ENCODE results near the gene NOTCH3. TPM values are rescaled to one million over a fixed set of nuclear protein-coding genes. Genes with fewer than 3 reads are reported as not detected.

The NOTCH3 gene
- total RNA-seq, 4 donors from 2014 or later: 205 to 253 (median 245) TPM

DNA sequence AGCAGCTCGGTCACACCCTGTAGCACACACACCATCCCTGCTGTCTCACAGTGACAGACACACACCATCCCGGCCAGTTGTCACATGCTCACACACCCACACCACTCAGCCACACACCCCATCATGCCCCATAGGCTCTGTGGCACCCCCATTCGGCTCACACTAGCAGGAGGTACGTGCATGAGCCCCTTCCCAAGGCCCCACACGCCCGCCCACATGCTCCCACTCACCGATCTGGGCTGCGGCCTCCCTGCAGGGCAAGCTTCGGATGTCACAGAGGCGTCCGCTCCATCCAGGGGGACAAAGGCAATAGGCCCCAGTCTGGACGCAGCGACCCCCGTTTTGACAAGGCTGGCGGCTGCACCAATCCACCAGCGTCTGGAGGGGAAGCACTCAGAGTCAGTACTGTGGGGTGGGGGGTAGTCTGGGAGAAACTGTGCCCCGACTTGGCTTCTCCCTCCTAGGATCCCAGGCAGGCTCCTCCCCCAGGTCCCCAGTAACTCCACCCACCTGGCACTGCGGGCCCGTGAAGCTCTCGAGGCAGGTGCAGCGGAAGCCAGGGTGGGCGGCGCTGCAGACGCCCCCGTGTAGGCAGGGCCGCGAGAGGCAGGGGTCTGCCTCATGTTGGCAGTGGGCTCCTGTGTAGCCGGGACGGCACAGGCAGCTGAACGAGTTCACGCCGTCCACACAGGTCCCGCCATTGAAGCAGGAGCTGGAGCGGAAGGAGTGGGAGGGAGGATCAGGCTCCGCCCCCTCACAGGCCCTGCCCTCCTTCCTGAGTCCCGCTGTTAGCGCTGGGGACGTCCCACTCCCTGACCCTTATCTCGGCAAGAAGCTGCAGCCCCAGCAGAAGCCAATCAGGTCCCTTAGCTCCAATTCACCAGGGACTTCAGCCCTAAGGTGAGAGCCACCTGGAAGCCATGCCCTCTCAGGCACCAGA is 20.1 kb downstream of the NOTCH3 start:
- no peak for DNase-seq (ENCODE audit: low spot score in 2 of 2)
- Histone ChIP-seq H3K27me3 (peaks cover 6% of the 10 kb centered on the region), H3K36me3 (peaks cover 42% of the 10 kb centered on the region), H3K4me3 (no peak overlapping the region), H3K27ac (no peak overlapping the region), H3K9me3 (no peaks in the 10 kb centered on the region), H3K4me1 (peaks cover 12% of the 10 kb centered on the region)
- 85% methylated on average over 22 of the region's 39 CpGs for WGBS
- TF ChIP-seq POLR2AphosphoS5 (IDR thresholded peaks at IDR 0.05): no peak
- no peak for TF ChIP-seq POLR2A (IDR thresholded peaks at IDR 0.05)
- no peak for TF ChIP-seq EP300 (IDR thresholded peaks at IDR 0.05)
- TF ChIP-seq, protein P1, sequence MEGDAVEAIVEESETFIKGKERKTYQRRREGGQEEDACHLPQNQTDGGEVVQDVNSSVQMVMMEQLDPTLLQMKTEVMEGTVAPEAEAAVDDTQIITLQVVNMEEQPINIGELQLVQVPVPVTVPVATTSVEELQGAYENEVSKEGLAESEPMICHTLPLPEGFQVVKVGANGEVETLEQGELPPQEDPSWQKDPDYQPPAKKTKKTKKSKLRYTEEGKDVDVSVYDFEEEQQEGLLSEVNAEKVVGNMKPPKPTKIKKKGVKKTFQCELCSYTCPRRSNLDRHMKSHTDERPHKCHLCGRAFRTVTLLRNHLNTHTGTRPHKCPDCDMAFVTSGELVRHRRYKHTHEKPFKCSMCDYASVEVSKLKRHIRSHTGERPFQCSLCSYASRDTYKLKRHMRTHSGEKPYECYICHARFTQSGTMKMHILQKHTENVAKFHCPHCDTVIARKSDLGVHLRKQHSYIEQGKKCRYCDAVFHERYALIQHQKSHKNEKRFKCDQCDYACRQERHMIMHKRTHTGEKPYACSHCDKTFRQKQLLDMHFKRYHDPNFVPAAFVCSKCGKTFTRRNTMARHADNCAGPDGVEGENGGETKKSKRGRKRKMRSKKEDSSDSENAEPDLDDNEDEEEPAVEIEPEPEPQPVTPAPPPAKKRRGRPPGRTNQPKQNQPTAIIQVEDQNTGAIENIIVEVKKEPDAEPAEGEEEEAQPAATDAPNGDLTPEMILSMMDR (IDR thresholded peaks at IDR 0.05): no peak

DNA sequence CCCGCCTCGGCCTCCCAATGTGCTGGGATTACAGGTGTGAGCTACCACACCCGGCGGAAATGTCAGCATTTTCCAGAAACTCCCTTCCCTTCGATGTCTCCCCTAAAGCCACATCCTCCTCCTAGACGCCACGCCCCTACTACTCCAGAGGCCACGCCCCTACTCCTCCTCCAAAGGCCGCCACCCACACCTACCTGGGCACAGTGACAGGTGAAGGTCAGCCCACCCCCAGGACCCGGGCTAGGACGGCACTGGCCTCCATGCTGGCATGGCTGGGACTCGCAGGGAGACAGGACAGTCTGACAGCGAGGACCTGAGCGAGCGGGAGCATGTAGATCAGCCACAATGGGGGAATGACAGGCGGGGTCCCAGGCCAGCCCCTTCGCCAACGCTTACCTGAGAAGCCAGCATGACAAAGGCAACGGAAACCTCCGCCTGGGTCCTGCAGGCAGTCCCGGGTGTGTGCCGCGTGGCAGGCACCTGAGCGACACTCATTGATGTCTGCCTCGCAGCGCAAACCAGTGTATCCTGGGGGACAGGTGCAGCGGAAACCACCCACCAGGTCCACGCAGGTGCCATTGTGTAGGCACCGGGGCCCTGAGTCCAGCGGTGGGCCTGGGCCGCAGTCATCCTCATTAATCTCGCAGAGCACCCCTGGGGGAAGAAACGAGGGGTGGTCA is 22.0 kb downstream of the NOTCH3 start:
- Histone ChIP-seq H3K27me3 (peaks cover 6% of the 10 kb centered on the region), H3K4me1 (peaks cover 12% of the 10 kb centered on the region), H3K36me3 (peaks cover 35% of the 10 kb centered on the region), H3K4me3 (no peak overlapping the region), H3K9me3 (no peaks in the 10 kb centered on the region), H3K27ac (no peak overlapping the region)
- WGBS: 82% methylated on average over 24 of the region's 33 CpGs
- DNase-seq (ENCODE audit: low spot score in 2 of 2): no peak
- no peak for TF ChIP-seq POLR2AphosphoS5 (IDR thresholded peaks at IDR 0.05)
- no peak for TF ChIP-seq EP300 (IDR thresholded peaks at IDR 0.05)
- TF ChIP-seq, protein P1 (IDR thresholded peaks at IDR 0.05): no peak
- no peak for TF ChIP-seq POLR2A (IDR thresholded peaks at IDR 0.05)

DNA sequence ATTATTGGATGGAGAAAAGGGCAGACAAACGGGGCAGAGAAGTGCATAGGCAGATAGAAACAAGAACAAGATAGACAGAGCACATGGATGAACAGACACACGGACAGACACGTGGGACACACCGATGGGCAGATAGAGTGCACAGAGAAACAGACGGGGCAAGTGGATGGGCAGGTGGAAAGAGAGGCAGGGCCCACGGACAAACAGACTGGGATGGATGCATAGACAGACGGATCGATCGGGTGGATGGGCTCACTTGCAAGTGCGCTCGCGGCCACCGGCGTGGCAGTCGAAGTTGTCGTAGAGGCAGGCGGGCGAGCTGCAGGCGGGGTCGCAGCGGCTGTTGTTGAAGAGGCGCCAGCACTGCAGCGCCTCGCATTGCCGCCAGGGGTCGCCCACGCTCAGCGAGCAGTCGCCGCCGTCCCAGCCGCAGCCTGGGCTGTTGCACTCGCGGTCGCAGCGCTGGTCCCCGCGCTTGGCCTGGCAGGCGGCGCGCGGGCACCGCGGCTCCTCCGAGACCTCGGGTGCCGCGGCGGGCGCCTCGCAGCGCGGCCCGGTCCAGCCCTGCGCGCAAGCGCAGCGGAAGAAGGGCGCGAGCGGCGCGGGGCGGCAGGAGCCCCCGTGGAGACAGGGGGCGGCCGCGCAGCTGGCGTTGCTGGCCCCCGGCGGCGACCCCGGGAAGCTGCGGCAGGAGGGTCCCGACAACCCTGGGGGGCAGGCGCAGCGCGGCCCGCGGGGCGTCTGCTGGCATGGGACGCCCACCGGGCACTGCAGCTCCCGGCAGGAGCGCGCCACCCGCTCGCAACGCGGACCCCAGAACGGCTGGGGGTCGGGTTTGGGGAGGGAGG is 23.3 kb downstream of the NOTCH3 start:
- peaks cover 36% of the 10 kb centered on the region for H3K36me3 ChIP-seq

DNA sequence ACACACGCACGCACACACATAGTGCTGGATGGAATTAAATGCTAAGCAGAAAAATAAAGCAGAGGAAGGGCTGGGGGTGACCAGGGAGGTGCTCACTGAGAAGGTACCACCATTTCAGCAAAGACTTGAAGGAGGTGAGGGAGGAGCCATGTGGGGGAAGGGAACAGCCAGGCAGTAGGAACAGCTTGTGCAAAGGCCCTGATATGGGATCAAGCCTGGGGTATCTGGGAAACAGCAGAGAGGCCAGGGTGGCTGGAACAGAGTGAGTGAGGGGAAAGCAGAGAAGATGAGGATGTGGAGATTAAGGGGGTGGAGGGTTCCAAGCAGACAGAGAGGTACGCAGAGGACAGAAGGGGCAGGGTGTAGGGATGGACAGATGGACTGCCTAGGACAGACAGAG is 25.2 kb downstream of the NOTCH3 start:
- TF ChIP-seq POLR2A (IDR thresholded peaks at IDR 0.05): no peak
- no peak for TF ChIP-seq EP300 (IDR thresholded peaks at IDR 0.05)
- TF ChIP-seq, protein P1 (IDR thresholded peaks at IDR 0.05): no peak
- no peak for TF ChIP-seq POLR2AphosphoS5 (IDR thresholded peaks at IDR 0.05)

More for the DNA sequence above, 23.3 kb downstream of the NOTCH3 start:
- Histone ChIP-seq H3K27ac (peak overlapping the region; percentile 29), H3K9me3 (no peaks in the 10 kb centered on the region), H3K4me1 (peaks cover 12% of the 10 kb centered on the region), H3K27me3 (peaks cover 6% of the 10 kb centered on the region), H3K4me3 (peak overlapping the region; percentile 41)
- no peak for TF ChIP-seq POLR2A (IDR thresholded peaks at IDR 0.05)
- TF ChIP-seq, protein P1 (IDR thresholded peaks at IDR 0.05): peak; percentile 92 to 99
- DNase-seq (ENCODE audit: low spot score in 2 of 2): no peak
- WGBS: 12% methylated on average over 48 of the region's 92 CpGs

More for the DNA sequence above, 25.2 kb downstream of the NOTCH3 start:
- DNase-seq (ENCODE audit: low spot score in 2 of 2): no peak
- Histone ChIP-seq H3K27me3 (peaks cover 6% of the 10 kb centered on the region), H3K36me3 (peaks cover 40% of the 10 kb centered on the region), H3K4me1 (peaks cover 12% of the 10 kb centered on the region), H3K27ac (no peak overlapping the region), H3K9me3 (no peaks in the 10 kb centered on the region), H3K4me3 (no peak overlapping the region)
- WGBS: 91% methylated on average over 3 of the region's 3 CpGs
